T-helper 17 cell (primary cell): ENCODE data around the gene COL5A2. TPM values are rescaled to one million over a fixed set of nuclear protein-coding genes. Genes with fewer than 3 reads are reported as not detected.

ENCODE experiments used
- ATAC-seq: fragments of 150-1000 bp; cut with Tn5 transposase; 2 replicates; pipeline ENCODE4 v1.10.0; 2021; ENCODE audit warnings: mild to moderate bottlenecking, moderate library complexity
- DNase-seq, 3 donors: peaks; one replicate each; pipeline versions ENCODE4 v3.0.0 to v3.0.0-alpha.2; 2020 to 2021
- H3K9me3 ChIP-seq: one replicate; pipeline ENCODE4 v1.7.0; 2013; ENCODE audit warnings: low read length, mild to moderate bottlenecking; ENCODE audit not compliant: control insufficient read depth, poor library complexity, severe bottlenecking
- H3K27ac Mint-ChIP-seq: one replicate; pipeline ENCODE4 v1.8.0; 2022; ENCODE audit warnings: mild to moderate bottlenecking, moderate library complexity, mixed read lengths
- H3K27me3 Mint-ChIP-seq: one replicate; pipeline ENCODE4 v1.8.0; 2022; ENCODE audit warnings: mixed read lengths
- H3K36me3 Mint-ChIP-seq: one replicate; pipeline ENCODE4 v1.8.0; 2022; ENCODE audit warnings: low read depth, mixed read lengths
- H3K4me1 Mint-ChIP-seq: one replicate; pipeline ENCODE4 v1.8.0; 2022; ENCODE audit warnings: mild to moderate bottlenecking, mixed read lengths
- H3K4me3 Mint-ChIP-seq: one replicate; pipeline ENCODE4 v1.8.0; 2022; ENCODE audit warnings: mild to moderate bottlenecking, moderate library complexity, mixed read lengths
- total RNA-seq, 4 donors: library from RNA in 2 of 4; stranded (reverse) in 2 of 4; gene quantifications; one replicate each; pipeline ENCODE4 v1.2.3 and lab custom pipeline; 2022 to 2026

Gene COL5A2
- total RNA-seq, 2 donors from 2014 or later, result 0.18 to 0.37 TPM

DNA sequence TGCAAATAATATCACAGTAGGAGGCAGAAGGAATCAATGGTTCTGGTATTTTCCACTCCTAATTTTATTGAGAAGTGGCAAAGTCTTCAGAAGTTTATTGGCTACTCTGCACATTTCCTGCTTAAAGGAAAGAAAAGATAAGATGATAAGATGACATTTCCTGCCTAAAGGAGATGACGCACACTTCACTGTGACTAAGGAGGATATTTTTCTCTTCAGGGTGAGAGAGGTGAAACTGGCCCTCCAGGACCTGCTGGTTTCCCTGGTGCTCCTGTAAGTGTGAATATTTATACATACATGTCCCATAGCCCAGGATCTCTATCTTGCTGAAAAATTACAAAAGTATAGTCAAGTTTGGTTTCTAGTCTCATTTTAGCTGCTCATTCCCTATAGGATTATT, 177.5 kb downstream of the COL5A2 start:
- DNase-seq (no peak), ATAC-seq (no peak)
- Mint-ChIP-seq H3K4me1 (peaks cover 3% of the 10 kb centered on the region), H3K27ac (no peak overlapping the region), H3K4me3 (no peak overlapping the region), H3K27me3 (peaks cover 6% of the 10 kb centered on the region), H3K36me3 (no peaks in the 10 kb centered on the region)
- H3K9me3 ChIP-seq, result no peaks in the 10 kb centered on the region

DNA sequence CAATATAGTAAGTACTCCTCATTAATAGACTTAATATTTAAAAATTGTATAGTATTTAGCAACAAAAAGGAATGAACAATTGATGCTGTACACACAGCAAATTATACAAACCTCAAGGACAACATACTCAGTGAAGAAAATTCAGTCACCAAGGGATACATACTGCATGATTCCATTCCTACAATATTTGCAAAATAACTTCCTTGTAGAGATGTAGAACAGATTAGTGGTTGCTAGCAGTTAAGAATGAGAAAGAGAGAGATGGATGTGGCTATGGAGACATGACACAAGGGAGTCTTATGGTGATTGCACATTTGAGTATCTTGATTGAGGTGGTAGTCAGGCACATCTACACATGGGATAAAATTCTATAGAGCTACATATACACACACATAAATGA, 179.3 kb downstream of the COL5A2 start:
- DNase-seq (no peak), ATAC-seq (no peak)
- no peak overlapping the region for H3K27ac Mint-ChIP-seq
- no peaks in the 10 kb centered on the region for H3K36me3 Mint-ChIP-seq
- no peak overlapping the region for H3K4me3 Mint-ChIP-seq
- H3K4me1 Mint-ChIP-seq, result peaks cover 3% of the 10 kb centered on the region
- H3K27me3 Mint-ChIP-seq, result no peaks in the 10 kb centered on the region
- no peaks in the 10 kb centered on the region for H3K9me3 ChIP-seq

GRCh38 chr2:188997263-188997662, 182.3 kb downstream of the COL5A2 start:
- H3K9me3 ChIP-seq, result no peaks in the 10 kb centered on the region
- H3K4me1 Mint-ChIP-seq, result peaks cover 3% of the 10 kb centered on the region
- no peak overlapping the region for H3K27ac Mint-ChIP-seq
- no peaks in the 10 kb centered on the region for H3K27me3 Mint-ChIP-seq
- DNase-seq (no peak), ATAC-seq (no peak)
- H3K4me3 Mint-ChIP-seq, result no peak overlapping the region
- no peaks in the 10 kb centered on the region for H3K36me3 Mint-ChIP-seq

DNA sequence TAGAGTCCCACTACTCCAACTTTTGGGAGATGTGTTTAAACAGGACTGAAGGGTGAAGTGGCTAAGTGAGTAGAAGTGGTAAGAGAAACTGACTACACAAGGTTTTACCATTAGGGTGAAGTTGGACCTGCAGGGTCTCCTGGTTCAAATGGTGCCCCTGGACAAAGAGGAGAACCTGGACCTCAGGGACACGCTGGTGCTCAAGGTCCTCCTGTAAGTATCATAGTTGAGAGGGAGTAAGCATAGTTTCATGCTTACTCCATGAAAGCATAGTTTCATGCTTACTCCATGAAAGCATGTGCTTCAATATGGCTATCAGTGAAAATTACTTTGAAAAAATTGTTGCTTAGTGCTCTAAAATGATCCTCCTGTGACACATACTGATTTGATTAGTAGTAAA, 186.3 kb downstream of the COL5A2 start:
- no peak for ATAC-seq
- Mint-ChIP-seq H3K27me3 (no peaks in the 10 kb centered on the region), H3K36me3 (no peaks in the 10 kb centered on the region), H3K27ac (no peak overlapping the region), H3K4me1 (no peaks in the 10 kb centered on the region), H3K4me3 (no peak overlapping the region)
- no peak for DNase-seq
- H3K9me3 ChIP-seq, result no peaks in the 10 kb centered on the region

- no peak overlapping the region for H3K4me3 Mint-ChIP-seq
- H3K36me3 Mint-ChIP-seq, result no peaks in the 10 kb centered on the region
- no peaks in the 10 kb centered on the region for H3K27me3 Mint-ChIP-seq
- no peaks in the 10 kb centered on the region for H3K9me3 ChIP-seq
- H3K4me1 Mint-ChIP-seq, result no peaks in the 10 kb centered on the region
- DNase-seq, result no peak
- ATAC-seq, result no peak
- H3K27ac Mint-ChIP-seq, result no peak overlapping the region
These were observed 192.7 kb downstream of the COL5A2 start for GRCh38 chr2:188986839-188987238.

DNA sequence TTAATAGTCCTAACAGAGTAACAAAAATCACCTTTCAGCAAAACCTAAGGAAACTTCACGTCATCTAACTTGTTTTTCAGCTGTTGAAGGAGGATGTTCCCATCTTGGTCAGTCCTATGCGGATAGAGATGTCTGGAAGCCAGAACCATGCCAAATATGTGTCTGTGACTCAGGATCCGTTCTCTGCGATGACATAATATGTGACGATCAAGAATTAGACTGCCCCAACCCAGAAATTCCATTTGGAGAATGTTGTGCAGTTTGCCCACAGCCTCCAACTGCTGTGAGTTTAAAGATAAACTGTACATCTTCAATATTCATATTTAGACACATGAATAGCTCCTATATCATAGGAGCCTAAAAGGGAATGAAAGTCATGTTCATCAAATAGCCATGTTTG, 194.9 kb downstream of the COL5A2 start:
- DNase-seq, result no peak
- ATAC-seq, result no peak

DNA sequence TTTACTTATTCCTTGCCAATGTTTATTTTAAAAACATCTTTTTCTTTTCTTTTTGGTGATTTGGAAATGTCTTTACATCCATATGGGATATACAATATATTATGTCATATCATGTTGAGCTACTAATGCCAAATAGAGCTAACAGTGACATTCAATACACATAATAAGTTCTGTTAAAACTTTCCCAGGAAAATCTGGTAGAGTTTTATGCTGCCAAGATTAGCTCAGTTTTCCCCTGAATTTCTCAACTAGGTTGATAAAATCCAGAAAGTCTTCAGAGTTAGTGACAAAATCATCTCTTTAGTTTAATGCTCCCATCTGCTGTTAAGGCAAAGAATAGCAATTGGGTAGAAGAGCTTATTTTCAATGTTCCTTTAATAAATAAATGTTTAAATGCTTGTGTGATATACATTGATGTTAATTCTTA, 195.5 kb downstream of the COL5A2 start:
- Mint-ChIP-seq H3K4me1 (no peaks in the 10 kb centered on the region), H3K27me3 (no peaks in the 10 kb centered on the region), H3K4me3 (no peak overlapping the region), H3K36me3 (no peaks in the 10 kb centered on the region), H3K27ac (no peak overlapping the region)
- ATAC-seq (no peak), DNase-seq (no peak)
- no peaks in the 10 kb centered on the region for H3K9me3 ChIP-seq

More for the DNA sequence above, 194.9 kb downstream of the COL5A2 start:
- Mint-ChIP-seq H3K36me3 (no peaks in the 10 kb centered on the region), H3K27me3 (no peaks in the 10 kb centered on the region), H3K27ac (no peak overlapping the region), H3K4me1 (no peaks in the 10 kb centered on the region), H3K4me3 (no peak overlapping the region)
- H3K9me3 ChIP-seq, result no peaks in the 10 kb centered on the region

GRCh38 chr2:188983427-188984064, 196.0 kb downstream of the COL5A2 start:
- Mint-ChIP-seq H3K4me3 (no peak overlapping the region), H3K4me1 (no peaks in the 10 kb centered on the region), H3K27ac (no peak overlapping the region), H3K27me3 (no peaks in the 10 kb centered on the region), H3K36me3 (no peaks in the 10 kb centered on the region)
- H3K9me3 ChIP-seq, result no peaks in the 10 kb centered on the region
- DNase-seq, result no peak
- no peak for ATAC-seq

Other genes with a start within 250 kb of the COL5A2 start
- gene COL3A1, start 205.4 kb downstream of the COL5A2 start, total RNA-seq, result under 1 TPM in 1 of 2 donors, not detected in 1; 0.12 TPM